GM12878 (cell line): ENCODE results near the gene LSR. TPM values are rescaled to one million over a fixed set of nuclear protein-coding genes. Genes with fewer than 3 reads are reported as not detected.

Source experiments
- ATAC-seq: fragments of 200-7000 bp; cut with Tn5 transposase; 3 replicates; pipeline ENCODE4 v1.9.1; 2020; ENCODE audit warnings: mild to moderate bottlenecking, moderate library complexity
- BruUV-seq: library from RNA; stranded (reverse); fragments of 400-500 nt; replicated peaks from 2 replicates; lab custom pipeline; 2021; lab: Mats Ljungman, UMichigan
- CTCF ChIA-PET: fragments of 300-600 bp; sonication (Branson Sonifier 250); formaldehyde crosslinking; extraction: SDS; loops from one replicate; lab custom pipeline; 2021; ENCODE audit warnings: inconsistent platforms; lab: Yijun Ruan, JAX
- POLR2A ChIA-PET: fragments of 350-600 bp; formaldehyde crosslinking; extraction: SDS; loops from one replicate; lab custom pipeline; 2021; ENCODE audit warnings: inconsistent platforms; lab: Charles Lee
- RAD21 ChIA-PET: fragments of 300-600 bp; sonication (Branson Sonifier 250); formaldehyde crosslinking; loops from one replicate; lab custom pipeline; 2023; ENCODE audit warnings: antibody characterized with exemption; ENCODE audit not compliant: unreplicated experiment; lab: Charles Lee
- SMC1A ChIA-PET: fragments of 300-600 bp; sonication (Branson Sonifier 250); formaldehyde crosslinking; loops from one replicate; lab custom pipeline; 2023; ENCODE audit not compliant: unreplicated experiment, uncharacterized antibody; lab: Charles Lee
- DNase-seq: peaks from one replicate; pipeline ENCODE4 v3.0.0-alpha.2; 2011; ENCODE audit warnings: low read depth, low spot score
- FAIRE-seq: peaks from 3 replicates; lab custom pipeline; 2011; peaks lifted over from hg19 to GRCh38; lab: Jason Lieb, UNC
- H2AFZ ChIP-seq: 2 replicates; pipeline ENCODE4 v1.6.0; 2011; ENCODE audit warnings: low read depth, low read length, control low read depth; ENCODE audit not compliant: control insufficient read depth
- H3K27ac ChIP-seq: 2 replicates; pipeline ENCODE4 v1.5.1; 2011; ENCODE audit warnings: control low read depth; ENCODE audit not compliant: control insufficient read depth, insufficient read depth
- H3K27me3 ChIP-seq, 2 experiments: replicated peaks in 1 of 2; 2 replicates each; pipeline versions ENCODE4 v1.6.0 to v1.6.1; 2011; ENCODE audit warnings: low read length in 1 of 2; ENCODE audit not compliant: control insufficient read depth in 2 of 2, insufficient read depth in 2 of 2
- H3K36me3 ChIP-seq, 2 experiments: 2 replicates each; pipeline ENCODE4 v1.5.1; 2011; ENCODE audit warnings: low read length in 1 of 2; ENCODE audit not compliant: control insufficient read depth in 2 of 2, insufficient read depth in 2 of 2
- H3K4me1 ChIP-seq: 2 replicates; pipeline ENCODE4 v1.6.1; 2011; ENCODE audit warnings: mild to moderate bottlenecking, low read length, moderate library complexity, mixed read lengths; ENCODE audit not compliant: control insufficient read depth, insufficient read depth
- H3K4me2 ChIP-seq: 2 replicates; pipeline ENCODE4 v1.6.0; 2011; ENCODE audit warnings: control low read depth; ENCODE audit not compliant: control insufficient read depth, insufficient read depth
- H3K4me3 ChIP-seq: fragments of 200-600 bp; sonication (generic); 2 replicates; pipeline ENCODE4 v1.5.1; 2016
- H3K79me2 ChIP-seq: 2 replicates; pipeline ENCODE4 v1.6.0; 2011; ENCODE audit warnings: low read length; ENCODE audit not compliant: control insufficient read depth, insufficient read depth
- H3K9ac ChIP-seq: 2 replicates; pipeline ENCODE4 v1.8.0; 2011; ENCODE audit warnings: low read length, control low read depth, mixed read lengths; ENCODE audit not compliant: control insufficient read depth, insufficient read depth
- H3K9me3 ChIP-seq: replicated peaks from 3 replicates; pipeline ENCODE4 v1.5.1; 2011; ENCODE audit warnings: mild to moderate bottlenecking, low read length; ENCODE audit not compliant: control insufficient read depth, insufficient read depth
- H4K20me1 ChIP-seq: 2 replicates; pipeline ENCODE4 v1.6.0; 2011; ENCODE audit not compliant: control insufficient read depth, insufficient read depth
- NR2C1 ChIP-seq: fragments of 450-650 bp; IDR thresholded peaks from 2 replicates; pipeline ENCODE4 v1.6.1; 2017; ENCODE audit warnings: antibody characterized with exemption, mild to moderate bottlenecking, moderate library complexity
- POLR2A ChIP-seq: IDR thresholded peaks from 2 replicates; pipeline ENCODE4 v1.6.1; 2011; ENCODE audit warnings: low read depth, mild to moderate bottlenecking, low read length
- POLR2AphosphoS5 ChIP-seq: IDR thresholded peaks from 2 replicates; pipeline ENCODE4 v1.6.1; 2011; ENCODE audit warnings: mild to moderate bottlenecking, low read length, inconsistent platforms
- WGBS: methylation state at CpG from one replicate; pipeline ENCODE4 v1.1.6; 2016; ENCODE audit warnings: low lambda C conversion rate; ENCODE audit not compliant: insufficient replicate concordance, insufficient coverage; ENCODE audit errors: missing lambda C conversion rate; 5-methylcytosine and 5-hydroxymethylcytosine counted together
- in situ Hi-C: fragments of 300-500 bp; cut with MboI; formaldehyde crosslinking; loops from 9 replicates; pipeline ENCODE4 v1.14.3; 2018; ENCODE audit warnings: mixed read lengths
- intact Hi-C: fragments of 100-400 bp; cut with micrococcal nuclease; formaldehyde crosslinking; loops from one replicate; pipeline ENCODE4 v1.14.2; 2022; ENCODE audit not compliant: unreplicated experiment
- polyA plus RNA-seq, 11 experiments: library from polyadenylated mRNA; depleted of rRNA in 4 of 11; unstranded in 6 of 11; stranded (reverse) in 5 of 11; fragments of >200 nt; fragmentation: Nextera tagmentation in 4 of 11; fragmentation: Illumina TruSeq in 1 of 11; extraction: Ambion mirVana in 4 of 11; extraction: Trizol in 1 of 11; gene quantifications; 1 replicate in 1 of 11; 2 replicates in 10 of 11; pipeline versions ENCODE4 v1.2.1 to v1.2.3, GENCODE V29; 2011 to 2016; ENCODE audit warnings: inconsistent platforms in 2 of 11, missing spikeins in 2 of 11, low read depth in 1 of 11
- total RNA-seq, 4 experiments: library from RNA; depleted of rRNA in 3 of 4; stranded (reverse); fragments of >200 nt in 3 of 4; fragmentation: Illumina TruSeq in 1 of 4; extraction: Trizol in 1 of 4; gene quantifications; 2 replicates each; pipeline versions ENCODE4 v1.2.1 to v1.2.3, GENCODE V29; 2013 to 2021

LSR gene
- total and polyA plus RNA-seq, 10 of the 15 experiments (the other 5 are each of a cell fraction or from before 2014, with no cell fraction given), result 0.26 to 53.9 (median 26.3) TPM

DNA sequence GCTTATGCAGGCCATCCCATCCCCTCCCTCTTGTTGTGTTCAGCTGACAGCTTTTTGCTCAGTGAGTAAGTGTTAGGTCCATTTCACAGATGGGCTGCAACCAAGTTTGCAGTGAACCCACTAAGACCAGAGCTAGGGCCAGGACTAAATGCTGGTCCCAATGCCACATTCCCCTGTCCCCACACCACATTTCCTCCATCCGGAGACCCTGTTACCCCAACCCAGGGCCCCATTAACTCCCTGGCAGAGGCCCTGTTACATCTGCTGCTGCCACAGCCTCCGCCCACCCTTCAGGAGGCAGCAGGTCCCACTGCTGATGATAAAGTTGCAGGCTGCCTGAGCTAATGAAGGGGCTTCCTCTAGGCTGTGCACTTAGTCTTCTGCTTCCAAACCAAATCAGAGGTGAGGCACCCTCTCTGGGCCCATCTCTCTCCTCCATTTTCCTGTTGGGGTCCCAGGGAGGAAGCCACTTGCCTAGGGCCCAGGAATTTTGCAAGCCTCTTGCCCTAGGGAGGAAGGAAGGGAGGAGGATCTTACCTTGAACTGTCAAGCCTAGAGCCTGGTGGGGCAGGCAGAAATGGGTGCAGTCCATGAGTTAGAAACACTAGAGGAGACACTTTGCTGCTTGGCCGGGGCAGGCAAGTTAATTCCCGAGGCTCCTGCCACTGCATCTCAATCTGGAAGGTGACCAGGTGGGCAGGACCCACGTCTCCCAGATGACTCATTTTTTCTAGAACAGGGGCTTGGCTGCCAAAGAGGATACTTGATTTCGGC lies 16.5 kb downstream of the LSR start:
- DNase-seq (no peak), FAIRE-seq (no peak), ATAC-seq (no peak)
- SMC1A ChIA-PET, result interaction anchor here (0.9 to 1.2 kb wide), 2 partner anchors 10 to 23 kb away, joined by 3 read pairs; no protein-coding TSS in a partner anchor
- Histone ChIP-seq H3K4me2 (no peak overlapping the region), H3K27ac (no peak overlapping the region), H3K4me1 (peaks cover 2% of the 10 kb centered on the region), H3K79me2 (peaks cover 27% of the 10 kb centered on the region), H2AFZ (no peak overlapping the region), H3K36me3 (peaks cover 8 to 15% of the 10 kb centered on the region in 2 experiments; a peak in 3 of 4 replicates), H3K4me3 (no peak overlapping the region), H4K20me1 (no peaks in the 10 kb centered on the region), H3K9me3 (no peaks in the 10 kb centered on the region), H3K9ac (no peak overlapping the region), H3K27me3 (no peaks in the 10 kb centered on the region)
- WGBS, result 82% methylated on average over 6 of the region's 6 CpGs
- RAD21 ChIA-PET, result interaction anchor here (1.1 to 2.2 kb wide), 3 partner anchors 9 to 124 kb away, joined by 3 to 8 read pairs (median 6); no protein-coding TSS in a partner anchor
- in situ Hi-C loops (no loop called here), intact Hi-C loops (loop anchor here (5.0 to 10.0 kb wide), 2 partner anchors 82 to 229 kb away; partner anchors contain the start of genes FFAR1 and KRTDAP)
- CTCF ChIA-PET, result interaction anchor here (0.7 to 3.5 kb wide), 3 partner anchors 24 to 124 kb away, joined by 3 to 33 read pairs (median 3); no protein-coding TSS in a partner anchor
- POLR2A ChIA-PET, result interaction anchor here (1.1 to 1.6 kb wide), 2 partner anchors 10 to 111 kb away, joined by 3 to 4 read pairs; partner anchors contain the start of gene FXYD5
- no TSS peak for BruUV-seq
- TF ChIP-seq POLR2AphosphoS5 (no peak; the same call in 1 of the 2 replicates), POLR2A (peak; percentile 44; the same call in 1 of the 2 replicates), NR2C1 (no peak)
